Medulla oblongata (tissue), 1 donor: ENCODE results near the gene TIMM44.

Experiments
- DNase-seq: peaks from one replicate; pipeline ENCODE4 v3.0.0-alpha.2; 2015; ENCODE audit errors: extremely low spot score

Gene TIMM44

GRCh38 chr19:7943444-7944176 lies at the start of gene TIMM44:
TSS of gene TIMM44 (minus strand) at chr19:7943666. CDS start at chr19:7943651, 15 bp downstream.
- peak; percentile 100 for DNase-seq

- no peak for DNase-seq
These were observed 49.1 kb upstream of the TIMM44 start for GRCh38 chr19:7992575-7992974.

- no peak for DNase-seq
These were observed 45.7 kb upstream of the TIMM44 start for GRCh38 chr19:7989071-7989575.

GRCh38 chr19:7988307-7988706 lies 44.8 kb upstream of the TIMM44 start:
- DNase-seq = no peak

GRCh38 chr19:7987114-7987768 lies 43.8 kb upstream of the TIMM44 start:
- DNase-seq = no peak

GRCh38 chr19:7986321-7987113 lies 43.1 kb upstream of the TIMM44 start:
- DNase-seq = no peak

GRCh38 chr19:7985481-7985911 lies 42.0 kb upstream of the TIMM44 start:
- DNase-seq = no peak

GRCh38 chr19:7983995-7984837 lies 40.8 kb upstream of the TIMM44 start:
- no peak for DNase-seq

GRCh38 chr19:7983286-7983950 lies 40.0 kb upstream of the TIMM44 start:
- DNase-seq = no peak

GRCh38 chr19:7982651-7983099 lies 39.2 kb upstream of the TIMM44 start:
- DNase-seq = no peak

GRCh38 chr19:7982103-7982502 lies 38.6 kb upstream of the TIMM44 start:
- no peak for DNase-seq

GRCh38 chr19:7981661-7982060 lies 38.2 kb upstream of the TIMM44 start:
- no peak for DNase-seq

GRCh38 chr19:7981199-7981598 lies 37.7 kb upstream of the TIMM44 start:
- DNase-seq = no peak

- DNase-seq = no peak
These were observed 37.2 kb upstream of the TIMM44 start for GRCh38 chr19:7980635-7981121.

GRCh38 chr19:7980168-7980567 lies 36.7 kb upstream of the TIMM44 start:
- no peak for DNase-seq

- no peak for DNase-seq
These were observed 36.1 kb upstream of the TIMM44 start for GRCh38 chr19:7979559-7979958.

GRCh38 chr19:7979011-7979410 lies 35.5 kb upstream of the TIMM44 start:
- no peak for DNase-seq

GRCh38 chr19:7978179-7978825 lies 34.8 kb upstream of the TIMM44 start:
- DNase-seq = no peak

- no peak for DNase-seq
These were observed 34.2 kb upstream of the TIMM44 start for GRCh38 chr19:7977723-7978040.

GRCh38 chr19:7977021-7977722 lies 33.7 kb upstream of the TIMM44 start:
- DNase-seq = no peak
